Glomerular visceral epithelial cell (primary cell): Measurements from ENCODE around the gene KCNK10.
"Not testable (repeated sequence)": the region's sequence is repeated elsewhere in the genome, so short reads cannot be mapped to it uniquely, and the experiment has no call there.

Source experiments
- DNase-seq: peaks from one replicate; pipeline ENCODE4 v3.0.0-alpha.2; 2016; ENCODE audit errors: extremely low spot score

The KCNK10 gene

GRCh38 chr14:88270776-88271175, 52.3 kb downstream of the KCNK10 start:
- DNase-seq = no peak

- no peak for DNase-seq
Observed at GRCh38 chr14:88269806-88270420, 53.2 kb downstream of the KCNK10 start.

GRCh38 chr14:88266474-88266873, 56.6 kb downstream of the KCNK10 start:
- DNase-seq = no peak

GRCh38 chr14:88264116-88264515, 59.0 kb downstream of the KCNK10 start:
- no peak for DNase-seq

GRCh38 chr14:88261302-88261701, 61.8 kb downstream of the KCNK10 start:
- not testable (repeated sequence) for DNase-seq

- DNase-seq = no peak
Observed at GRCh38 chr14:88258021-88258420, 65.0 kb downstream of the KCNK10 start.

GRCh38 chr14:88256997-88257950, 65.8 kb downstream of the KCNK10 start:
- DNase-seq = no peak

GRCh38 chr14:88255798-88256197, 67.3 kb downstream of the KCNK10 start:
- no peak for DNase-seq

- no peak for DNase-seq
Observed at GRCh38 chr14:88255196-88255595, 67.9 kb downstream of the KCNK10 start.

- DNase-seq = no peak
Observed at GRCh38 chr14:88252498-88252897, 70.6 kb downstream of the KCNK10 start.

GRCh38 chr14:88251650-88252049, 71.4 kb downstream of the KCNK10 start:
- DNase-seq = no peak

- no peak for DNase-seq
Observed at GRCh38 chr14:88249266-88249665, 73.8 kb downstream of the KCNK10 start.

GRCh38 chr14:88248606-88249005, 74.5 kb downstream of the KCNK10 start:
- DNase-seq = no peak

- DNase-seq = no peak
Observed at GRCh38 chr14:88247228-88247627, 75.8 kb downstream of the KCNK10 start.

- no peak for DNase-seq
Observed at GRCh38 chr14:88245321-88245720, 77.7 kb downstream of the KCNK10 start.

GRCh38 chr14:88243946-88244345, 79.1 kb downstream of the KCNK10 start:
- no peak for DNase-seq

- no peak for DNase-seq
Observed at GRCh38 chr14:88242446-88242845, 80.6 kb downstream of the KCNK10 start.

- DNase-seq = no peak
Observed at GRCh38 chr14:88241810-88242209, 81.3 kb downstream of the KCNK10 start.

GRCh38 chr14:88234442-88234841, 88.6 kb downstream of the KCNK10 start:
- DNase-seq = no peak

GRCh38 chr14:88233915-88234314, 89.2 kb downstream of the KCNK10 start:
- no peak for DNase-seq

GRCh38 chr14:88232771-88233170, 90.3 kb downstream of the KCNK10 start:
- DNase-seq = no peak

- no peak for DNase-seq
Observed at GRCh38 chr14:88231603-88232002, 91.5 kb downstream of the KCNK10 start.

GRCh38 chr14:88229428-88229827, 93.6 kb downstream of the KCNK10 start:
- DNase-seq = no peak
